ENCODE results near the gene CD274. TPM values are rescaled to one million over a fixed set of nuclear protein-coding genes. Genes with fewer than 3 reads are reported as not detected.

Gene CD274
- total and polyA plus RNA-seq, 8 donors: 0.46 to 33.3 (median 1.5) TPM; not detected in 2

- TF ChIP-seq CTCF (IDR thresholded peaks at IDR 0.05) (no peak), POLR2A (IDR thresholded peaks at IDR 0.05) (no peak), EP300 (IDR thresholded peaks at IDR 0.05) (no peak), POLR2AphosphoS5 (IDR thresholded peaks at IDR 0.05) (no peak)
- Histone ChIP-seq H3K27me3 (no peaks in the 10 kb centered on the region), H3K27ac (peak overlapping the region in 1 of 5 donors; percentile 79), H3K9me3 (no peaks in the 10 kb centered on the region), H3K36me3 (no peaks in the 10 kb centered on the region), H3K4me1 (peaks cover 0 to 16% (median 7%) of the 10 kb centered on the region in 4 donors), H3K4me3 (peak overlapping the region in 1 of 4 donors; percentile 35)
- no peak for DNase-seq
- WGBS, 5 donors: 73 to 77% (median 75%) methylated on average over 6 of the region's 6 CpGs
- intact Hi-C loops (cut with DNase I; ENCODE audit: low total_unique reads): no loop called here
These were observed 61.7 kb downstream of the CD274 start for GRCh38 chr9:5511935-5512580.

GRCh38 chr9:5512658-5513452, 62.5 kb downstream of the CD274 start:
- WGBS, 5 donors: 85 to 94% (median 87%) methylated on average over 2 of the region's 2 CpGs
- intact Hi-C loops (cut with DNase I; ENCODE audit: low total_unique reads): no loop called here
- Histone ChIP-seq H3K36me3 (no peaks in the 10 kb centered on the region), H3K4me3 (no peak overlapping the region), H3K27ac (no peak overlapping the region), H3K9me3 (no peaks in the 10 kb centered on the region), H3K27me3 (no peaks in the 10 kb centered on the region), H3K4me1 (peaks cover 0 to 16% (median 7%) of the 10 kb centered on the region in 4 donors)
- DNase-seq: no peak
- TF ChIP-seq POLR2A (IDR thresholded peaks at IDR 0.05) (no peak), CTCF (IDR thresholded peaks at IDR 0.05) (no peak), EP300 (IDR thresholded peaks at IDR 0.05) (no peak), POLR2AphosphoS5 (IDR thresholded peaks at IDR 0.05) (no peak)

- TF ChIP-seq EP300 (IDR thresholded peaks at IDR 0.05) (no peak), CTCF (IDR thresholded peaks at IDR 0.05) (no peak), POLR2AphosphoS5 (IDR thresholded peaks at IDR 0.05) (no peak), POLR2A (IDR thresholded peaks at IDR 0.05) (no peak)
- H3K4me1 ChIP-seq: peaks cover 0 to 16% (median 7%) of the 10 kb centered on the region in 4 donors
- no peaks in the 10 kb centered on the region for H3K36me3 ChIP-seq
- 94 to 97% (median 95%) methylated on average over 2 of the region's 2 CpGs for WGBS, 5 donors
- intact Hi-C loops (cut with DNase I; ENCODE audit: low total_unique reads): no loop called here
- no peaks in the 10 kb centered on the region for H3K27me3 ChIP-seq
- no peaks in the 10 kb centered on the region for H3K9me3 ChIP-seq
- no peak for DNase-seq
- no peak overlapping the region for H3K4me3 ChIP-seq
- no peak overlapping the region for H3K27ac ChIP-seq
These were observed 63.7 kb downstream of the CD274 start for GRCh38 chr9:5513966-5514616.

- TF ChIP-seq EP300 (IDR thresholded peaks at IDR 0.05): no peak
- TF ChIP-seq POLR2A (IDR thresholded peaks at IDR 0.05): no peak
- TF ChIP-seq CTCF (IDR thresholded peaks at IDR 0.05): no peak
- no peak for TF ChIP-seq POLR2AphosphoS5 (IDR thresholded peaks at IDR 0.05)
- Histone ChIP-seq H3K27me3 (no peaks in the 10 kb centered on the region), H3K9me3 (no peaks in the 10 kb centered on the region), H3K4me1 (peaks cover 0 to 10% (median 5%) of the 10 kb centered on the region in 4 donors), H3K27ac (no peak overlapping the region), H3K36me3 (no peaks in the 10 kb centered on the region), H3K4me3 (no peak overlapping the region)
- DNase-seq: no peak
- WGBS, 5 donors: 78 to 83% (median 82%) methylated on average over 6 of the region's 6 CpGs
- intact Hi-C loops (cut with DNase I; ENCODE audit: low total_unique reads): no loop called here
These were observed 64.4 kb downstream of the CD274 start for GRCh38 chr9:5514617-5515260.

Measured in stomach (tissue), 9 donors.